H1 (cell line): ENCODE results near the gene NBAS. TPM values are rescaled to one million over a fixed set of nuclear protein-coding genes. Genes with fewer than 3 reads are reported as not detected.

ENCODE experiments used
- CHD7 ChIP-seq: fragments of 300-600 bp; sonication (generic); IDR thresholded peaks from 2 replicates; pipeline ENCODE4 v1.7.1; 2012; ENCODE audit warnings: low read length, moderate library complexity, mild to moderate bottlenecking, inconsistent platforms; ENCODE audit not compliant: insufficient replicate concordance
- polyA plus RNA-seq, 7 experiments: library from polyadenylated mRNA; depleted of rRNA in 3 of 7; stranded (reverse) in 5 of 7; unstranded in 2 of 7; fragments of >200 nt in 5 of 7; fragments of 200-250 nt in 2 of 7; gene quantifications; 1 replicate in 5 of 7; 2 replicates in 1 of 7; 4 replicates in 1 of 7; pipeline versions ENCODE4 v1.2.1 to v1.2.3, GENCODE V29; 2011 to 2013; ENCODE audit warnings: missing spikeins in 2 of 7, mixed read lengths in 2 of 7
- total RNA-seq: library from RNA; stranded (reverse); fragmentation: NEBNext Ultra II Directional; extraction: Animal tissue kit (Norgen Biotek cat#: 25700); gene quantifications from 2 replicates; pipeline ENCODE4 v1.2.1, GENCODE V29; 2021

Gene NBAS
- total and polyA plus RNA-seq, 2 of the 8 experiments (the other 6 are each of a cell fraction or from before 2014, with no cell fraction given), result 19.6 to 34.8 TPM

- no peak for TF ChIP-seq CHD7
Observed at GRCh38 chr2:15607709-15608391, 46.7 kb upstream of the NBAS start (continued).
